GM18526 (cell line): Measurements from ENCODE around the gene TREX2.

Experiments used
- POLR2A ChIP-seq: IDR thresholded peaks from 3 replicates; pipeline ENCODE4 v1.6.1; 2011; ENCODE audit not compliant: insufficient read length; ENCODE audit errors: extremely low read depth

The TREX2 gene

DNA sequence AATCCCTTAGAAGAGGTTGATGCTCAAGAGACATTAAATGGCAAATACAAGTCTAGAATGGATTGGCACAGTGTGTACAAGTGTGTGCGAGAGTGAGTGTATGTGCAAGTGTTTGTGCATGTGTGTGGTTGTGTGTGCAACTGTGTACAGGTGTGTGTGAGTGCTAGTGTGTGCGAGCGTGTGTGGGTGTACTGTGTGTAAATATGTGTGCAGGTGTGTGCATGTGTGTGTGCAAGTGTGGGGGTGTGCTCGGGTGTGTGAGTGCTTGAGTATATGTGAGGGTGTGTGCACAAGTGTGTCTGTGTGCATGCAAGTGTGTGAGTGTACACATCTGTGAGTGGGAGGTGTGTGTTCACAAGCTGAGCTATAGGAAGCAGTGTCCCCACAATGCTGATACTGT lies 5.9 kb downstream of the TREX2 start:
- no peak for TF ChIP-seq POLR2A

DNA sequence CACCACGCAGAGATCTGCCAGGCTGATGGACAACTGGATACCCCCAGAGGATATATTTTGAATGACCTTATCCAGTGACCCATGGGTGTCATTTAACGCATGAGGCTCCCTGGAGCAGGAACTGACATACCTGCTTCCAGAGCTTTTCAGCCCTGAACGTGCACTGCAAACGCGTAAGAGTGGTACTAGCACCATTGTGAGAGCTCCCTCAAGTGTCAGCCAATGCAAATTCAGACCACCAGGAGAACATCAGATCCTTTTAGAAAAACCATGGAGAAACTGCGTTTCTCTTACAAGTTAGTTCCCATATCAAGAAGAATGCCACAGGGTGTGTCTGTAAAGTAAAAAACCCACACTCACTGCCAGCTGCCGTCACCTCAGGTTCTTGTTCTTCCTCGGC lies 7.3 kb downstream of the TREX2 start:
- TF ChIP-seq POLR2A = no peak

GRCh38 chrX:153435845-153436244 lies 10.0 kb downstream of the TREX2 start:
- no peak for TF ChIP-seq POLR2A

- TF ChIP-seq POLR2A = no peak
Observed at GRCh38 chrX:153434801-153435200, 11.1 kb downstream of the TREX2 start.

DNA sequence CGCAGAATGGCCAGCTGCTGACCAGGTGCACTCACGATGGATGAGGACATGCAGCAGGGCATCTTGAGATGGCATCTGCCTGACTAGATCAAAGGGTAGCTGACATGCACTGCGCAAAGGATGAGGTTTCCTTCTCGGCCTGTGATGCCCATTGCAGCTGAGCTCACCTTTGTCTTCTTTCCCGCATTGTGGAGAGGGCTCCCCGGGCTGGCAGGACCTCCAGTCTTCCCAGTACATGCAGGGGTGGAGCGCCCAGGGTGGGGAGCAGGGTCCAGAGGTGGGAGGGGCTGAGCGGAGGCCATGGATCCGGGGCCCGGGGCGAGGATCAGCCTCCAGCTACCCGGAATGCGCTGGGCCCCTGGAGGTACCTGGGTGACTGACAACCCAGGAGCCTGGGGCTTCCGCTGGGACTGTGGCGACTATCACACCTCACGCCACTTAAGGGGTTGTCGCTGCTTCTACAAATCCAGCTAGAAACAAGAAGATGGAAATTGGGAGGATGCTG lies 12.0 kb downstream of the TREX2 start:
- no peak for TF ChIP-seq POLR2A

- TF ChIP-seq POLR2A = no peak
Observed at GRCh38 chrX:153433161-153433680, 12.6 kb downstream of the TREX2 start.

DNA sequence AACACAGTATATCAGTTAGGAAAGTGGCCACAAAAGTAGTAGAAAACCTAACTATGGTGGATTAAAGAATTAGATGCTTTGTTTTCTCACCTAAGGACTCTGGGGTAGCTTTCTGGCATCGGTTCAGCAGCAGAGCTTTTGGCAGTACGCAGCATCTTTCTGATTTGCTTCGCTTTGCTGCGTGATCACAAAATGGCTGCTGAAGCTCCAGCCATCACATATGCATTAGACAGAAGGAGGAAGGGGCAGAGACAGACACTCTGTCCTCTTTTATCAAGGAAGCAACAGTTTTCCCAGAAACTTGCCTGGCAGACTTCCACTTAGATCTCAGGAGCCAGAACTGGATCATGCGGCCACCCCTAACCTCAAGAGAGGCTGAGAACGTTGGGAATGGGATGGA lies 15.1 kb downstream of the TREX2 start:
- TF ChIP-seq POLR2A = no peak

DNA sequence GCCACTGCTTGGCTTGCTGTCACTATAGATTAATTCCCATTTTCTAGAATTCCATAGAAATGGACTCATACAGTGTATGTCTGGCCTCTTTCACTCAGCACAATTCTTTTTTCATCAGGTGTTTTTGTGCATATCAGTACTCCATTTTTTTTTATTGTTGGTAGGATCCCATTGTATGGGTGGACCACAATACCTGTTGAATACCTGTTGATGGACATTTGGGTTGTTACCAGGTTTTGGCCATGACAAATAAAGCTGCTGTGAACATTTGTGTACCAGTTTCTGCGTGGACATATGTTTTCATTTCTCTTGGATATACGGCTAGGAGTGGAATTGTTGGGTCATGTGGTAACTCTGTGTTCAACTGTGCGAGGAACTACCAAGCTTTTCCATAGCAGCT lies 19.7 kb downstream of the TREX2 start:
- TF ChIP-seq POLR2A = no peak

GRCh38 chrX:153423652-153424051 lies 22.2 kb downstream of the TREX2 start:
- TF ChIP-seq POLR2A = no peak

DNA sequence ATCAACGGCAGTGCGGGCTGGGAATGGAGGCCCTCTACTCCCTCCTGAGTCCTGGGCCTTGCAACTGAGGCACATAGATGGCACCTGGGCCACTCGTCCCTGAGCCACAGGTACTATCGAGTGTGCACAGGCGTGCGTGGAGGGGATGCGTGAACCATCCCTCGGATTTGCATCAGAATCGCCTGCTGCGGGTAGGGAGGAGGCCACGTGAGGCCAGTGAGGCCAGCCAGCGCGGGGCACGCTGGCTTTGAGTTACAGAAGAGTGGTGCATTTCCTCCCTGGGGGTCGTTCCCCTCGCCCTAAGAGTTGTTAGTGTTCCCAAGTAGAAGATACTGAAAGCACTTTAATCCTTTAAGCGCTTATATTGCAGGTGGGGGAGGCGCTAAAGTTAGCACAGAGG lies 24.0 kb downstream of the TREX2 start:
- TF ChIP-seq POLR2A = no peak

DNA sequence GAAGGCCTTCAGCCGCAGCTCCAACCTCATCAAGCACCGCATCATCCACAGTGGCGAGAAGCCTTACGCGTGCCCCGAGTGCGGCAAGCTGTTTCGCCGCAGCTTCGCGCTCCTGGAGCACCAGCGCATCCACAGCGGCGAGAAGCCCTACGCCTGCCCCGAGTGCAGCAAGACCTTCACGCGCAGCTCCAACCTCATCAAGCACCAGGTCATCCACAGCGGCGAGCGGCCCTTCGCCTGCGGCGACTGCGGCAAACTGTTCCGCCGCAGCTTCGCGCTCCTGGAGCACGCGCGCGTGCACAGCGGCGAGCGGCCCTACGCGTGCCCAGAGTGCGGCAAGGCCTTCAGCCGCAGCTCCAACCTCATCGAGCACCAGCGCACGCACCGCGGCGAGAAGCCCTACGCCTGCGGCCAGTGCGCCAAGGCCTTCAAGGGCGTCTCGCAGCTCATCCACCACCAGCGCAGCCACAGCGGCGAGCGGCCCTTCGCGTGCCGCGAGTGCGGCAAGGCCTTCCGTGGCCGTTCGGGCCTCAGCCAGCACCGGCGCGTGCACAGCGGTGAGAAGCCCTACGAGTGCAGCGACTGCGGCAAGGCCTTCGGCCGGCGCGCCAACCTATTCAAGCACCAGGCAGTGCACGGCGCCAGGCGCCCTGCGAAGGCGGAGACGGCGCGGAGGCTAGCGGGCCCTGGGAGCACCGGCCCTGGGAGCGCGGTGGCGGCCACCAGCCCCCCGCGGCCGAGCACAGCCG lies 24.8 kb downstream of the TREX2 start:
- no peak for TF ChIP-seq POLR2A

- TF ChIP-seq POLR2A = no peak
Observed at GRCh38 chrX:153417637-153418036, 28.2 kb downstream of the TREX2 start.

GRCh38 chrX:153416781-153417450 lies 28.9 kb downstream of the TREX2 start:
- no peak for TF ChIP-seq POLR2A

- TF ChIP-seq POLR2A = no peak
Observed at GRCh38 chrX:153414856-153415510, 30.9 kb downstream of the TREX2 start.

DNA sequence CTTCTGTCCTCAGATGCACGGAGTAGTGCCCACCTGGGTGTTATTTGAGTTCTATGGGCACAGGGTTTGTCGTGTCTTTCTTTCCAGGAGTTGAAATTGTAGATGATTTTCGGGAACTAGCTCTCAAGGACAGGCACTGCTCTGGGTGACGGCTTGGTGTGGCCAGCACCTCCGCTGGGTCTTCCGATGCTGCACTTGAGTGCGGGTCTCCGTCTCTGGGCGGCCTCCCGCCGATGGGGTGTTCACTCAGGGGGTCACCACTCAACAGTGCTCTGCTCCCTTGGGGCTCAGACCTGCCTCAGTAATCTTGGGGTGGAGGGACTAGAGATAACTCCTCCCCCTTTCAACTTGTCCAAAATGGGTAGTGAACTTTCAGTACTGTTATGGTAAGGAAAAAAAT lies 32.1 kb downstream of the TREX2 start:
- TF ChIP-seq POLR2A = no peak

- TF ChIP-seq POLR2A = no peak
Observed at GRCh38 chrX:153412746-153413720, 32.8 kb downstream of the TREX2 start.
